Vagina (tissue), 2 donors: ENCODE measurements around the gene NUTM2D.
"Not testable (repeated sequence)": the region's sequence is repeated elsewhere in the genome, so short reads cannot be mapped to it uniquely, and the experiment has no call there.

ENCODE experiments used
- POLR2A ChIP-seq, 2 donors: fragments of 450-650 bp; IDR thresholded peaks; one replicate each; pipeline ENCODE4 v1.6.1; 2017; ENCODE audit warnings: antibody characterized with exemption in 2 of 2, mild to moderate bottlenecking in 2 of 2, moderate library complexity in 2 of 2
- POLR2AphosphoS5 ChIP-seq, 2 donors: sonication (generic); formaldehyde crosslinking; IDR thresholded peaks; one replicate each; pipeline ENCODE4 v1.9.0; 2017; ENCODE audit warnings: antibody characterized with exemption in 2 of 2, mild to moderate bottlenecking in 2 of 2, low read depth in 1 of 2; ENCODE audit not compliant: insufficient read depth in 1 of 2
- TF ChIP-seq, protein P1 (sequence below), 3 experiments: fragments of 450-650 bp in 2 of 3; fragments of 200-600 bp in 1 of 3; sonication (generic) in 1 of 3; IDR thresholded peaks; one replicate each; pipeline ENCODE4 v1.5.1; 2017 to 2019; ENCODE audit warnings: antibody characterized with exemption in 3 of 3, mild to moderate bottlenecking in 2 of 3, moderate library complexity in 2 of 3

- TF ChIP-seq POLR2A (IDR thresholded peaks at IDR 0.05); POLR2AphosphoS5 (IDR thresholded peaks at IDR 0.05; ENCODE audit: insufficient read depth in 1 of 2, low read depth in 1 of 2): not testable (repeated sequence)
- TF ChIP-seq, protein P1, sequence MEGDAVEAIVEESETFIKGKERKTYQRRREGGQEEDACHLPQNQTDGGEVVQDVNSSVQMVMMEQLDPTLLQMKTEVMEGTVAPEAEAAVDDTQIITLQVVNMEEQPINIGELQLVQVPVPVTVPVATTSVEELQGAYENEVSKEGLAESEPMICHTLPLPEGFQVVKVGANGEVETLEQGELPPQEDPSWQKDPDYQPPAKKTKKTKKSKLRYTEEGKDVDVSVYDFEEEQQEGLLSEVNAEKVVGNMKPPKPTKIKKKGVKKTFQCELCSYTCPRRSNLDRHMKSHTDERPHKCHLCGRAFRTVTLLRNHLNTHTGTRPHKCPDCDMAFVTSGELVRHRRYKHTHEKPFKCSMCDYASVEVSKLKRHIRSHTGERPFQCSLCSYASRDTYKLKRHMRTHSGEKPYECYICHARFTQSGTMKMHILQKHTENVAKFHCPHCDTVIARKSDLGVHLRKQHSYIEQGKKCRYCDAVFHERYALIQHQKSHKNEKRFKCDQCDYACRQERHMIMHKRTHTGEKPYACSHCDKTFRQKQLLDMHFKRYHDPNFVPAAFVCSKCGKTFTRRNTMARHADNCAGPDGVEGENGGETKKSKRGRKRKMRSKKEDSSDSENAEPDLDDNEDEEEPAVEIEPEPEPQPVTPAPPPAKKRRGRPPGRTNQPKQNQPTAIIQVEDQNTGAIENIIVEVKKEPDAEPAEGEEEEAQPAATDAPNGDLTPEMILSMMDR (IDR thresholded peaks at IDR 0.05) = not testable (repeated sequence)
Measured at GRCh38 chr10:87309657-87310056, 47.9 kb upstream of the NUTM2D start.
